ENCODE results near the gene KCTD2. TPM values are rescaled to one million over a fixed set of nuclear protein-coding genes. Genes with fewer than 3 reads are reported as not detected.
"Not testable (repeated sequence)": the region's sequence is repeated elsewhere in the genome, so short reads cannot be mapped to it uniquely, and the experiment has no call there.

KCTD2 gene
- total RNA-seq, 1 donor from 2014 or later = 37.8 TPM

GRCh38 chr17:75033346-75034235 lies 13.4 kb upstream of the KCTD2 start:
- Mint-ChIP-seq H3K27me3 (ENCODE audit: low read depth) (peaks cover 42% of the 10 kb centered on the region), H3K27ac (ENCODE audit: unreplicated experiment) (peak overlapping the region; percentile 100), H3K36me3 (ENCODE audit: low read depth) (peaks cover 8% of the 10 kb centered on the region), H3K4me1 (peaks cover 35% of the 10 kb centered on the region), H3K4me3 (peak overlapping the region; percentile 100), H3K9me3 (peaks cover 14% of the 10 kb centered on the region)
- DNase-seq (ENCODE audit: low read depth, low spot score) = peak; percentile 100
- TF ChIP-seq CTCF (conservative IDR thresholded peaks at IDR 0.05) = no peak

- peaks cover 11% of the 10 kb centered on the region for H3K9me3 Mint-ChIP-seq
- peak overlapping the region; percentile 100 for H3K27ac Mint-ChIP-seq (ENCODE audit: unreplicated experiment)
- peaks cover 42% of the 10 kb centered on the region for H3K27me3 Mint-ChIP-seq (ENCODE audit: low read depth)
- peak; percentile 48 for TF ChIP-seq CTCF (conservative IDR thresholded peaks at IDR 0.05)
- H3K4me1 Mint-ChIP-seq = peaks cover 35% of the 10 kb centered on the region
- peak; percentile 93 for DNase-seq (ENCODE audit: low read depth, low spot score)
- peak overlapping the region; percentile 100 for H3K4me3 Mint-ChIP-seq
- peaks cover 8% of the 10 kb centered on the region for H3K36me3 Mint-ChIP-seq (ENCODE audit: low read depth)
Measured at GRCh38 chr17:75034236-75034908, 12.7 kb upstream of the KCTD2 start.

- Mint-ChIP-seq H3K27me3 (ENCODE audit: low read depth) (peaks cover 31% of the 10 kb centered on the region), H3K4me3 (peak overlapping the region; percentile 69), H3K36me3 (ENCODE audit: low read depth) (peaks cover 6% of the 10 kb centered on the region), H3K4me1 (peaks cover 35% of the 10 kb centered on the region), H3K9me3 (peaks cover 5% of the 10 kb centered on the region), H3K27ac (ENCODE audit: unreplicated experiment) (no peak overlapping the region)
- DNase-seq (ENCODE audit: low read depth, low spot score) = no peak
- TF ChIP-seq CTCF (conservative IDR thresholded peaks at IDR 0.05) = no peak
Measured at GRCh38 chr17:75036643-75037268, 10.3 kb upstream of the KCTD2 start.

- no peak for DNase-seq (ENCODE audit: low read depth, low spot score)
- H3K36me3 Mint-ChIP-seq (ENCODE audit: low read depth) = peaks cover 6% of the 10 kb centered on the region
- H3K4me1 Mint-ChIP-seq = peaks cover 20% of the 10 kb centered on the region
- no peak overlapping the region for H3K27ac Mint-ChIP-seq (ENCODE audit: unreplicated experiment)
- peaks cover 3% of the 10 kb centered on the region for H3K9me3 Mint-ChIP-seq
- TF ChIP-seq CTCF (conservative IDR thresholded peaks at IDR 0.05) = no peak
- H3K27me3 Mint-ChIP-seq (ENCODE audit: low read depth) = peaks cover 13% of the 10 kb centered on the region
- no peak overlapping the region for H3K4me3 Mint-ChIP-seq
Measured at GRCh38 chr17:75039238-75039637, 7.8 kb upstream of the KCTD2 start.

- Mint-ChIP-seq H3K4me3 (peak overlapping the region; percentile 38), H3K4me1 (peaks cover 23% of the 10 kb centered on the region), H3K27ac (ENCODE audit: unreplicated experiment) (no peak overlapping the region), H3K9me3 (no peaks in the 10 kb centered on the region), H3K27me3 (ENCODE audit: low read depth) (no peaks in the 10 kb centered on the region), H3K36me3 (ENCODE audit: low read depth) (peaks cover 3% of the 10 kb centered on the region)
- DNase-seq (ENCODE audit: low read depth, low spot score) = no peak
- TF ChIP-seq CTCF (conservative IDR thresholded peaks at IDR 0.05) = no peak
Measured at GRCh38 chr17:75041656-75042280, 5.3 kb upstream of the KCTD2 start.

GRCh38 chr17:75043789-75044188 lies 3.2 kb upstream of the KCTD2 start:
- H3K36me3 Mint-ChIP-seq (ENCODE audit: low read depth); H3K27me3 Mint-ChIP-seq (ENCODE audit: low read depth); H3K9me3 Mint-ChIP-seq; H3K27ac Mint-ChIP-seq (ENCODE audit: unreplicated experiment); DNase-seq (ENCODE audit: low read depth, low spot score): not testable (repeated sequence)
- H3K4me1 Mint-ChIP-seq = peaks cover 35% of the 10 kb centered on the region
- peak overlapping the region; percentile 57 for H3K4me3 Mint-ChIP-seq
